ENCODE measurements around the gene ZNF511.

Gene ZNF511

GRCh38 chr10:133355266-133355665 lies 46.6 kb downstream of the ZNF511 start:
- H3K4me3 ChIP-seq (ENCODE audit: low read depth, low read length), result no peak overlapping the region
- TF ChIP-seq CTCF (conservative IDR thresholded peaks at IDR 0.05; ENCODE audit: low read depth, low read length), result no peak
- no peak for DNase-seq (ENCODE audit: low read depth)

- H3K4me3 ChIP-seq (ENCODE audit: low read depth, low read length), result no peak overlapping the region
- no peak for TF ChIP-seq CTCF (conservative IDR thresholded peaks at IDR 0.05; ENCODE audit: low read depth, low read length)
Observed at GRCh38 chr10:133355991-133356390, 47.3 kb downstream of the ZNF511 start.

GRCh38 chr10:133356549-133357284 lies 48.0 kb downstream of the ZNF511 start:
- H3K4me3 ChIP-seq (ENCODE audit: low read depth, low read length), result peak overlapping the region; percentile 60
- TF ChIP-seq CTCF (conservative IDR thresholded peaks at IDR 0.05; ENCODE audit: low read depth, low read length), result no peak
- no peak for DNase-seq (ENCODE audit: low read depth)

More at GRCh38 chr10:133355991-133356390, 47.3 kb downstream of the ZNF511 start:
- no peak for DNase-seq (ENCODE audit: low read depth)

- H3K4me3 ChIP-seq (ENCODE audit: low read depth, low read length), result peak within 1 kb of the TSS; percentile 60
- peak; percentile 37 for DNase-seq (ENCODE audit: low read depth)
- TF ChIP-seq CTCF (conservative IDR thresholded peaks at IDR 0.05; ENCODE audit: low read depth, low read length), result no peak
Observed at GRCh38 chr10:133357285-133358161, 48.8 kb downstream of the ZNF511 start, which contains the start of gene FUOM. TSS of gene FUOM (minus strand) at chr10:133358019. CDS start at chr10:133358007, 12 bp downstream.

GRCh38 chr10:133358162-133358924 lies 49.6 kb downstream of the ZNF511 start:
- TF ChIP-seq CTCF (conservative IDR thresholded peaks at IDR 0.05; ENCODE audit: low read depth, low read length), result no peak
- no peak for DNase-seq (ENCODE audit: low read depth)
- H3K4me3 ChIP-seq (ENCODE audit: low read depth, low read length), result no peak overlapping the region

GRCh38 chr10:133358925-133359310 lies 50.2 kb downstream of the ZNF511 start:
- no peak overlapping the region for H3K4me3 ChIP-seq (ENCODE audit: low read depth, low read length)
- no peak for DNase-seq (ENCODE audit: low read depth)
- no peak for TF ChIP-seq CTCF (conservative IDR thresholded peaks at IDR 0.05; ENCODE audit: low read depth, low read length)
